H9 (cell line): ENCODE data around the gene SLC30A3. TPM values are rescaled to one million over a fixed set of nuclear protein-coding genes. Genes with fewer than 3 reads are reported as not detected.
A peak's percentile ranks its signal among the peaks of the same experiment; 100 is the strongest.

Source experiments
- DNase-seq: peaks from one replicate; pipeline ENCODE4 v3.0.0-alpha.2; 2017
- H2AFZ ChIP-seq: one replicate; pipeline ENCODE4 v1.6.1; 2013; ENCODE audit warnings: mild to moderate bottlenecking, low read length, control low read depth, moderate library complexity
- H2AK5ac ChIP-seq: 2 replicates; pipeline ENCODE4 v1.6.1; 2013; ENCODE audit warnings: low read length, control low read depth, mixed read lengths; ENCODE audit not compliant: insufficient read length
- H2BK120ac ChIP-seq: one replicate; pipeline ENCODE4 v1.6.1; 2013; ENCODE audit warnings: low read depth, mild to moderate bottlenecking, low read length, control low read depth, inconsistent platforms; ENCODE audit not compliant: poor library complexity, severe bottlenecking
- H2BK12ac ChIP-seq: 2 replicates; pipeline ENCODE4 v1.6.1; 2013; ENCODE audit warnings: low read length, control low read depth, mixed read lengths, low read depth; ENCODE audit not compliant: insufficient read length
- H2BK15ac ChIP-seq: 2 replicates; pipeline ENCODE4 v1.6.1; 2013; ENCODE audit warnings: low read depth, low read length, control low read depth
- H2BK20ac ChIP-seq: one replicate; pipeline ENCODE4 v1.6.1; 2013; ENCODE audit warnings: low read depth, mild to moderate bottlenecking, low read length, control low read depth, inconsistent platforms; ENCODE audit not compliant: poor library complexity, severe bottlenecking
- H2BK5ac ChIP-seq: 2 replicates; pipeline ENCODE4 v1.6.1; 2013; ENCODE audit warnings: low read length, control low read depth, mixed read lengths; ENCODE audit not compliant: insufficient read length
- H3K14ac ChIP-seq: 2 replicates; pipeline ENCODE4 v1.6.1; 2013; ENCODE audit warnings: low read length, control low read depth; ENCODE audit not compliant: insufficient read depth
- H3K18ac ChIP-seq: 2 replicates; pipeline ENCODE4 v1.6.1; 2013; ENCODE audit warnings: low read depth, mild to moderate bottlenecking, mixed read lengths, low read length, control low read depth; ENCODE audit not compliant: insufficient read length
- H3K23ac ChIP-seq: 2 replicates; pipeline ENCODE4 v1.6.1; 2013; ENCODE audit warnings: low read length, control low read depth, mixed read lengths, low read depth; ENCODE audit not compliant: insufficient read length
- H3K23me2 ChIP-seq: 2 replicates; pipeline ENCODE4 v1.6.1; 2013; ENCODE audit warnings: low read depth, mild to moderate bottlenecking, mixed read lengths, low read length, control low read depth; ENCODE audit not compliant: insufficient read length, poor library complexity, severe bottlenecking
- H3K27ac ChIP-seq: 2 replicates; pipeline ENCODE4 v1.5.1; 2013; ENCODE audit warnings: low read length, control low read depth, mixed read lengths, low read depth; ENCODE audit not compliant: insufficient read length
- H3K27me3 ChIP-seq: 2 replicates; pipeline ENCODE4 v1.6.1; 2013; ENCODE audit warnings: low read length, control low read depth, inconsistent platforms; ENCODE audit not compliant: insufficient read depth
- H3K4ac ChIP-seq: 2 replicates; pipeline ENCODE4 v1.6.1; 2013; ENCODE audit warnings: low read depth, mild to moderate bottlenecking, control low read depth, inconsistent platforms, low read length, moderate library complexity
- H3K4me1 ChIP-seq: 2 replicates; pipeline ENCODE4 v1.6.1; 2013; ENCODE audit warnings: low read length, control low read depth, inconsistent platforms; ENCODE audit not compliant: insufficient read depth
- H3K4me2 ChIP-seq: 2 replicates; pipeline ENCODE4 v1.6.1; 2013; ENCODE audit warnings: low read length, control low read depth, mixed read lengths; ENCODE audit not compliant: insufficient read length, insufficient read depth
- H3K56ac ChIP-seq: 2 replicates; pipeline ENCODE4 v1.6.1; 2013; ENCODE audit warnings: low read depth, mild to moderate bottlenecking, mixed read lengths, low read length, control low read depth; ENCODE audit not compliant: insufficient read length
- H3K79me1 ChIP-seq: 2 replicates; pipeline ENCODE4 v1.6.1; 2013; ENCODE audit warnings: low read depth, mild to moderate bottlenecking, moderate library complexity, low read length, control low read depth, inconsistent platforms; ENCODE audit not compliant: insufficient read depth, poor library complexity, severe bottlenecking
- H3K79me2 ChIP-seq: 2 replicates; pipeline ENCODE4 v1.6.1; 2013; ENCODE audit warnings: low read length, control low read depth, inconsistent platforms; ENCODE audit not compliant: insufficient read depth
- H3K9ac ChIP-seq: 2 replicates; pipeline ENCODE4 v1.6.1; 2013; ENCODE audit warnings: low read length, control low read depth, mixed read lengths; ENCODE audit not compliant: insufficient read length; ENCODE audit errors: extremely low read depth
- H3K9me3 ChIP-seq: one replicate; pipeline ENCODE4 v1.6.1; 2013; ENCODE audit warnings: low read depth, low read length, inconsistent platforms; ENCODE audit not compliant: control insufficient read depth
- H3T11ph ChIP-seq: one replicate; pipeline ENCODE4 v1.6.1; 2013; ENCODE audit warnings: mild to moderate bottlenecking, low read length, control low read depth, inconsistent platforms
- H4K20me1 ChIP-seq: one replicate; pipeline ENCODE4 v1.6.1; 2013; ENCODE audit not compliant: control insufficient read depth, insufficient read length, insufficient read depth
- H4K5ac ChIP-seq: 2 replicates; pipeline ENCODE4 v1.6.1; 2013; ENCODE audit warnings: low read depth, mild to moderate bottlenecking, mixed read lengths, low read length, control low read depth; ENCODE audit not compliant: insufficient read length
- H4K8ac ChIP-seq: replicated peaks from 2 replicates; pipeline ENCODE4 v1.6.1; 2013; ENCODE audit warnings: low read length, control low read depth, mixed read lengths, low read depth; ENCODE audit not compliant: insufficient read length
- H4K91ac ChIP-seq: 2 replicates; pipeline ENCODE4 v1.6.1; 2013; ENCODE audit warnings: low read depth, mild to moderate bottlenecking, moderate library complexity, mixed read lengths, low read length, control low read depth; ENCODE audit not compliant: insufficient read length
- H3K27ac Mint-ChIP-seq, 3 experiments: 2 replicates in 2 of 3; 3 replicates in 1 of 3; pipeline ENCODE4 v1.8.0; 2020 to 2021; ENCODE audit warnings: mixed read lengths in 3 of 3, mild to moderate bottlenecking in 1 of 3, moderate library complexity in 1 of 3
- H3K27me3 Mint-ChIP-seq: 2 replicates; pipeline ENCODE4 v1.8.0; 2021; ENCODE audit warnings: low read depth, mild to moderate bottlenecking, moderate library complexity, mixed read lengths
- H3K36me3 Mint-ChIP-seq, 3 experiments: 2 replicates in 2 of 3; 3 replicates in 1 of 3; pipeline ENCODE4 v1.8.0; 2020 to 2021; ENCODE audit warnings: low read depth in 3 of 3, mixed read lengths in 3 of 3; ENCODE audit not compliant: insufficient read depth in 1 of 3
- H3K4me1 Mint-ChIP-seq, 2 experiments: 2 replicates each; pipeline ENCODE4 v1.8.0; 2020; ENCODE audit warnings: mixed read lengths in 2 of 2
- H3K4me3 Mint-ChIP-seq, 2 experiments: 2 replicates in 1 of 2; 3 replicates in 1 of 2; pipeline ENCODE4 v1.8.0; 2020 to 2021; ENCODE audit warnings: mild to moderate bottlenecking in 2 of 2, mixed read lengths in 2 of 2, moderate library complexity in 1 of 2
- H3K9me3 Mint-ChIP-seq, 2 experiments: 2 replicates in 1 of 2; 3 replicates in 1 of 2; pipeline ENCODE4 v1.8.0; 2020; ENCODE audit warnings: mild to moderate bottlenecking in 2 of 2, mixed read lengths in 2 of 2, moderate library complexity in 1 of 2
- CTCF ChIP-seq: fragments of 200-600 bp; sonication (generic); conservative IDR thresholded peaks from 3 replicates; pipeline ENCODE4 v1.8.0; 2021; ENCODE audit warnings: antibody characterized with exemption, mild to moderate bottlenecking
- WGBS: extraction: QIAGEN DNeasy Blood & Tissue Kit; methylation state at CpG from one replicate; pipeline ENCODE4 v1.1.7; 2013; ENCODE audit warnings: missing lambda C conversion rate, low lambda C conversion rate, mixed read lengths; ENCODE audit not compliant: insufficient read length; ENCODE audit errors: extremely low coverage; 5-methylcytosine and 5-hydroxymethylcytosine counted together
- total RNA-seq: library from RNA; stranded (reverse); gene quantifications from 2 replicates; pipeline ENCODE4 v1.2.1, GENCODE V29; 2021

Gene SLC30A3
- total RNA-seq, 1 experiment from 2014 or later: 2.5 TPM

GRCh38 chr2:27219091-27219490, 43.8 kb downstream of the SLC30A3 start:
- Histone ChIP-seq H3K9ac (no peak overlapping the region), H3K79me2 (peaks cover 12% of the 10 kb centered on the region; the same call in 1 of the 2 replicates), H3K4me1 (peaks cover 4% of the 10 kb centered on the region; the same call in 1 of the 2 replicates), H3T11ph (no peak overlapping the region), H4K8ac (no peak overlapping the region), H3K79me1 (no peaks in the 10 kb centered on the region), H4K91ac (no peak overlapping the region), H3K18ac (no peak overlapping the region), H3K27me3 (no peaks in the 10 kb centered on the region), H3K23ac (no peak overlapping the region), H2AFZ (no peak overlapping the region), H3K56ac (no peak overlapping the region), H2BK20ac (no peak overlapping the region), H3K4ac (no peak overlapping the region), H3K23me2 (peaks cover 9% of the 10 kb centered on the region), H2BK15ac (no peak overlapping the region), H3K27ac (no peak overlapping the region), H3K9me3 (no peaks in the 10 kb centered on the region), H3K4me2 (no peak overlapping the region), H2BK5ac (no peak overlapping the region), H2BK12ac (no peak overlapping the region), H2BK120ac (no peak overlapping the region), H4K5ac (no peak overlapping the region), H3K14ac (no peak overlapping the region), H4K20me1 (no peaks in the 10 kb centered on the region), H2AK5ac (no peak overlapping the region)
- TF ChIP-seq CTCF: no peak
- H3K4me3 Mint-ChIP-seq: peak overlapping the region; percentile 91 to 96; a peak in 3 of 5 replicates
- peaks cover 21 to 27% of the 10 kb centered on the region in 2 experiments for H3K4me1 Mint-ChIP-seq
- H3K36me3 Mint-ChIP-seq: peaks cover 55 to 78% (median 76%) of the 10 kb centered on the region in 3 experiments
- DNase-seq: no peak
- H3K27me3 Mint-ChIP-seq: no peaks in the 10 kb centered on the region
- peaks cover 0 to 1% of the 10 kb centered on the region in 2 experiments; a peak in 1 of 5 replicates for H3K9me3 Mint-ChIP-seq
- no CpG with 5 or more reads among the region's 2 CpGs for WGBS
- H3K27ac Mint-ChIP-seq: no peak overlapping the region; a peak in 2 of 7 replicates
